Stimulated activated CD8-positive, alpha-beta memory T cell treated with anti-CD3 and anti-CD28 coated beads, Interleukin-7, amount 100 ng/mL, for 24 hours (primary cell): ENCODE data around the gene SPDYE1.
A peak's percentile ranks its signal among the peaks of the same experiment; 100 is the strongest.

Experiments used
- DNase-seq: peaks from one replicate; pipeline ENCODE4 v3.0.0-alpha.2; 2020; ENCODE audit warnings: low read depth

Gene SPDYE1

GRCh38 chr7:44044315-44045225 lies 46.9 kb downstream of the SPDYE1 start, which contains the start of gene DBNL:
DBNL (plus strand) TSS chr7:44044702; CDS start chr7:44044738, 36 bp downstream.
- DNase-seq: peak; percentile 91

- DNase-seq: no peak
These were observed 47.7 kb downstream of the SPDYE1 start for GRCh38 chr7:44045226-44046014.

- DNase-seq: no peak
These were observed 48.8 kb downstream of the SPDYE1 start for GRCh38 chr7:44046321-44047061.

- no peak for DNase-seq
These were observed 50.5 kb downstream of the SPDYE1 start for GRCh38 chr7:44048031-44048795.

- no peak for DNase-seq
These were observed 52.6 kb downstream of the SPDYE1 start for GRCh38 chr7:44050121-44050914.

GRCh38 chr7:44050915-44051560 lies 53.3 kb downstream of the SPDYE1 start:
- no peak for DNase-seq

GRCh38 chr7:44051611-44052220 lies 54.0 kb downstream of the SPDYE1 start:
- DNase-seq: no peak

- no peak for DNase-seq
These were observed 55.2 kb downstream of the SPDYE1 start for GRCh38 chr7:44052771-44053365.

- DNase-seq: no peak
These were observed 59.0 kb downstream of the SPDYE1 start for GRCh38 chr7:44056681-44057080.

- no peak for DNase-seq
These were observed 59.6 kb downstream of the SPDYE1 start for GRCh38 chr7:44057181-44057848.

GRCh38 chr7:44057849-44058758 lies 60.4 kb downstream of the SPDYE1 start:
- no peak for DNase-seq

GRCh38 chr7:44058759-44059218 lies 61.1 kb downstream of the SPDYE1 start:
- no peak for DNase-seq

GRCh38 chr7:44059219-44060090 lies 61.8 kb downstream of the SPDYE1 start:
- no peak for DNase-seq
